Measurements from ENCODE around the gene MTOR. TPM values are rescaled to one million over a fixed set of nuclear protein-coding genes. Genes with fewer than 3 reads are reported as not detected.

The MTOR gene
- polyA plus RNA-seq, 1 donor from 2014 or later, result 6.9 TPM

DNA sequence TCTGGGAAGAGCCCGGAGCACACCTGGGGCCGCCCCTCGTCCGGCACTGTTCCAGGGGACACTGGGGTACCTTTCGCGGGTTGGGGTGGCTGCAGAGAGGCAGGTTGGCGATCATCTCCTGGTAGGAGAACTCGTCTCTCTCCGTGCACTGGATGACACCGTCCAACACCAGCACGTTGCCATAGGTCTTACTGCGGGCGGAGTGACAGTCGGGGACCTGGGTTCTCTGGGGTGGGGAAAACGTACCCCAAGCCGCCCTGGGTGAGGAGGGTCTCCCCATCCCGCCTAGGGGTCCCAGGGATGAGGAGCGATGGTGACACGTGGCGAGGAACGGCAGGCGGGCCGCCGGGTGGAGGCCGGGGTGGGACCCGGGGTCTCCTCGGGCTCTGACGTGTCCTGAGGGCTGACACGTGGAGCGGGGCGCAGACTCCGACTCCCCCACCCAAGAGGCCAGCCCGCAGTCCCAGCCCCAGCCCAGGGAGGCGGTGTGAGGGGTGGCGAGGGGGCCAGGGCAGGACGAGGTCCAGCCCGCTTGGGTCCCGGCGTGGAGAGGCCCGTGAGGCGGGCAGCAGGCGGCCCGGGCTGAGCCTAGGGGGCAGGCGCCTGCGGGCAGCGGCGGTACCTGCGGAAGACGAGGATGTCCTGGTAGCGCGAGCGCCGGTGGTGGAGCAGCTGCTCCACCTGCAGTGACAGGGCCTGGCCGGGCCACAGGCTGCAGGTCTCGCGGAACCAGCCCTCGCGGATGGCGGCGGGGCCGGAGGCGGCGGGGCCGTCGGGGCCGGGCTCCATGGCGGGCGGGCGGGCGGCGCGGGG lies 203.0 kb downstream of the MTOR start:
- Mint-ChIP-seq H3K27me3 (no peaks in the 10 kb centered on the region), H3K4me3 (peak overlapping the region; percentile 89 to 100 (median 97)), H3K4me1 (peaks cover 11 to 14% (median 14%) of the 10 kb centered on the region in 3 donors), H3K27ac (peak overlapping the region in 1 of 3 donors; percentile 92), H3K9me3 (no peaks in the 10 kb centered on the region), H3K36me3 (peaks cover 3% of the 10 kb centered on the region)

DNA sequence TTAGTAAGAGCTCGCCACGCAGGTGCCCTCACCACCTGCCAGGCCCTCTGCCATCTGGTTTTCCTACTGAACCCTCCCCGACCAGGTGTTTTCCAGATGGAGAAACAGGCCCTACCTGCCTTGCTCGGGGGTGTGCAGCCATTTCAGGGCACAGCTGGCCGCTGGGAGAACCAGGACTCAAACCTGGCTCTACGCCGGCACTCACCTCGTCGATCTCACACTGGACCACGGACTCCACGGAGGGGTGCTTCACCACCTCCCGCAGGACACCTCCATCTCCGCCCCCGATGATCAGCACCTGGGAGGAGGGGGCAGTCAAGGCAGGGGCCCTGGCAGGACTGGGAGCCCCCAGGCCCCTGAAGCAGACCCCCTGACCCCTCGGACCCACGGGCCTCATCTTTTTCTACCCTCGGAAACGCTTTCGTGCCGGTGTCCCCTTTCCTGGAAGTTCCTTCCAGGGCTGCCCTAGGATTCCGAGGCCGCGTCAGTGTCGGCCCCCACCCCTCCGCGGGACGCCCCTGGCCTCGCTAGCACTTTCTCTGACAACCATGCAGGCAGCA lies 203.7 kb downstream of the MTOR start:
- Mint-ChIP-seq H3K9me3 (no peaks in the 10 kb centered on the region), H3K27ac (peak overlapping the region in 1 of 3 donors; percentile 92), H3K4me3 (peak overlapping the region; percentile 89 to 100 (median 97)), H3K4me1 (peaks cover 11 to 14% (median 14%) of the 10 kb centered on the region in 3 donors), H3K36me3 (peaks cover 3% of the 10 kb centered on the region), H3K27me3 (no peaks in the 10 kb centered on the region)

DNA sequence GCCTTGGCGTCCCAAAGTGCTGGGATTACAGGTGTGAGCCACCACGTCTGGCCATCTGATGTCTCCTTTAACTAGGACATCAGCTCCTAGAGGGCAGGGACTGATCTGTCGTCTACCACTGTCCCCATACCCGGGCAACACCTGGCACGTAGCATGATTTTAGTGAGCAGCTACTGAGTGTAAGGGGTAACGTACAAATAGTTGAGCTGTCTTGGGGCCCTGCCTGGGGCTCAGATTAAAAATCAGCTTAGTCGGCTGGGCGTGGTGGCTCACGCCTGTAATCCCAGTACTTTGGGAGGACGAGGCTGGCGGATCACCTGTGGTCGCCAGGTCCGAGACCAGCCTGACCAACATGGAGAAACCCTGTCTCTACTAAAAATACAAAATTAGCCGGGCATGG lies 204.3 kb downstream of the MTOR start:
- Mint-ChIP-seq H3K9me3 (no peaks in the 10 kb centered on the region), H3K27me3 (no peaks in the 10 kb centered on the region), H3K4me3 (peak overlapping the region in 3 of 4 donors; percentile 70 to 100 (median 99)), H3K36me3 (peaks cover 3% of the 10 kb centered on the region), H3K27ac (no peak overlapping the region), H3K4me1 (peaks cover 11 to 14% (median 14%) of the 10 kb centered on the region in 3 donors)

- Mint-ChIP-seq H3K27me3 (no peaks in the 10 kb centered on the region), H3K36me3 (peaks cover 3% of the 10 kb centered on the region), H3K9me3 (no peaks in the 10 kb centered on the region), H3K27ac (peak overlapping the region in 1 of 3 donors; percentile 59), H3K4me3 (peak overlapping the region in 2 of 4 donors; percentile 47 to 100), H3K4me1 (peaks cover 10 to 16% (median 11%) of the 10 kb centered on the region in 3 donors)
Observed at GRCh38 chr1:11057477-11057876, 204.9 kb downstream of the MTOR start.

Other genes with a start within 250 kb of the MTOR start
- 59.2 TPM for gene TARDBP, start 249.9 kb downstream of the MTOR start, polyA plus RNA-seq
- not detected for gene MASP2, start 215.3 kb downstream of the MTOR start, polyA plus RNA-seq
- gene SRM, start 202.5 kb downstream of the MTOR start, polyA plus RNA-seq, result 93.4 TPM
- 42.2 TPM for gene EXOSC10, start 162.7 kb downstream of the MTOR start, polyA plus RNA-seq
- not detected for gene ANGPTL7, start 73.2 kb downstream of the MTOR start, polyA plus RNA-seq
- 47.1 TPM for gene UBIAD1, start 10.6 kb upstream of the MTOR start, polyA plus RNA-seq
- not detected for gene DISP3, start 216.6 kb upstream of the MTOR start, polyA plus RNA-seq

All from IgD-negative memory B cell (primary cell).